Epithelial cell of alveolus of lung (primary cell): Measurements from ENCODE around the gene DCST1. TPM values are rescaled to one million over a fixed set of nuclear protein-coding genes. Genes with fewer than 3 reads are reported as not detected.

Experiments
- total RNA-seq: library from RNA; depleted of rRNA; stranded (reverse); fragments of >200 nt; gene quantifications from 2 replicates; pipeline ENCODE4 v1.2.1, GENCODE V29; 2015

DCST1 gene
- total RNA-seq, result not detected in 2 replicates

GRCh38 chr1:155033524-155033923 lies at the start of gene DCST1, which contains the start of gene DCST2:
DCST1 (plus strand) TSS chr1:155033824; CDS start chr1:155034037, 213 bp downstream.
DCST2 (minus strand) TSS chr1:155033781; CDS start chr1:155033701, 80 bp downstream.

GRCh38 chr1:154993572-154994268 lies 39.9 kb upstream of the DCST1 start, which contains the start of gene LENEP:
LENEP (plus strand) TSS chr1:154993586; CDS start chr1:154993608, 22 bp downstream.

DNA sequence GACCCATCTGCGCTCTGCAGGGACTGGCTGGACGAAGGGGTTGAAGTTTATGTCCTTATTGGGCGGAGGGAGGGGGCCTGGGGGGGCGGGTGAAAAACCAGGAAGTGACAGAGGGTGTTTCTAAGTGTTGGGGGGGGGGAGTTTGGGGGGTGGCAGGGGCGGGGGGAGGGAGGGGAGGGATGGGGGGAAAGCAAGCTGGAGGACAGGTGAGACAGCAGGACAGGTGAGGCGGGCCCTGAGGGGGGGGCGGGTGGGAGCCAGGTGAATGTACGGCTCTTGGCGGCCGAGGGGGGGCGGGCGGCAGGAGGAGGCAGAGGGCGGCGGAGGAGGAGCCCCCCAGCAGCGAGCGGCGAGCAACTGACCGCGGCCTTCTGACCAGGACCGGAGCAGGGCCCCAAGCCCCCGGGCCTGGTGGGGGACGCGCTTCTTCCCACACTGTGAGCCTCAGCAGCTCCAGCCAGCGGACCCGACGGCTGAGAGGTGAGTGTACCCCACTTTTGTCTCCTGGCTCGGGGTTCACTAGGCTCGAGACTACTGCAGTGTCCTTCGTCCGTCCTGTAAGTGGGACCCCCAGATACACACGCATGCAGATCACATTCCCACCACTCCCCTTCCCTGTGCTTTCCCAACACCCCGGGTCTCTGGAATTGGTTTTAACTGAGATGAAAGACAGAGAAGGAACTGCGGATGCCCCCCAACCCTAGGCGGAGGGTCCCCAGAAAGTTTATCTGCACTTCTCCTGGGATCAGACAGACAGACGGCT lies 31.0 kb upstream of the DCST1 start, which contains the start of gene ZBTB7B:
TSS of gene ZBTB7B (plus strand) at position 339 of the 763 bp plus-strand sequence. CDS start 11,859 bp downstream, outside the sequence.

GRCh38 chr1:155050560-155051341 lies 17.1 kb downstream of the DCST1 start, which contains the start of gene ADAM15:
ADAM15 (plus strand) TSS chr1:155051316; CDS start chr1:155051387, 71 bp downstream.

GRCh38 chr1:155063550-155064110 lies 30.0 kb downstream of the DCST1 start, which contains the start of gene EFNA4:
EFNA4 (plus strand) TSS chr1:155063740; CDS start chr1:155063824, 84 bp downstream.

DNA sequence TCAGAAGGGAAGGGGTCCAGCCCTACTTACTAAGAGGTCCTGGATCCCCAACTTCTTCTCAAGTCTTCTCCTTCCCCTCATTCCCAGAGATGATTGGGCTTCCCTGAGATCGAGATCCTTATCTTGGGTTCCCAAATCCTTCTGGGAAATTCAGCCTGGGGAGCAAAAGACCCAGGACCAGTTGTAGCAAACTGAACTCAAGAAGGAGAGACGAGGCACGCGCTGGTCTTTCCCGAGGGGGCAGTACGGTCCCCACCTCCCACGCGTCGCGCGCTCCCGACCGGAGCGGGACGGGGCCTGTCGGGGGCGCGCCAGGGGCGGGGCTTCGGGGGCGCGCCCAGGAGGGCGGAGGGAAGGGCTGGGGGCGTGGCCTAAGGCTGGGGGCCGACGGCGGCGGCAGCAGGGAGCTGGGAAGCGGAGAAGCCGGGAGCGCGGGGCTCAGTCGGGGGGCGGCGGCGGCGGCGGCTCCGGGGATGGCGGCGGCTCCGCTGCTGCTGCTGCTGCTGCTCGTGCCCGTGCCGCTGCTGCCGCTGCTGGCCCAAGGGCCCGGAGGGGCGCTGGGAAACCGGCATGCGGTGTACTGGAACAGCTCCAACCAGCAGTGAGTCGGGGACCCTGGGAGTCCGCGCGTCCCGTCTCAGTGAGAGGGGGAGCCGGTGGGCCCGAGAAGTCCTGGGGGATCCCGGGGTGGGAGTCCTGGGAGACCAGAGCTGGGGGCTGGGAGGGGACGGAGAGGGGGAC lies 45.0 kb downstream of the DCST1 start, which contains the start of gene EFNA3:
TSS of gene EFNA3 (plus strand) at position 369 of the 741 bp plus-strand sequence. CDS start at position 474, 105 bp downstream.

Other genes starting within 250 kb of the DCST1 start
- gene KCNN3, start 163.5 kb upstream of the DCST1 start, total RNA-seq, result 0.13 and 0.32 TPM in 2 replicates
- 3.8 and 7.0 TPM in 2 replicates for gene PMVK, start 97.1 kb upstream of the DCST1 start, total RNA-seq
- gene PBXIP1, start 77.7 kb upstream of the DCST1 start, total RNA-seq, result 67.4 and 92.9 TPM in 2 replicates
- gene PYGO2, start 72.0 kb upstream of the DCST1 start, total RNA-seq, result 20.4 and 26.2 TPM in 2 replicates
- 188 and 278 TPM in 2 replicates for gene SHC1, start 63.1 kb upstream of the DCST1 start, total RNA-seq
- 43.8 and 135 TPM in 2 replicates for gene CKS1B, start 59.1 kb upstream of the DCST1 start, total RNA-seq
- gene FLAD1, start 50.5 kb upstream of the DCST1 start, total RNA-seq, result 27.4 and 30.3 TPM in 2 replicates
- gene LENEP, start 40.2 kb upstream of the DCST1 start, total RNA-seq, result not detected in 2 replicates
- gene ZBTB7B, start 31.0 kb upstream of the DCST1 start, total RNA-seq, result 18.7 and 19.7 TPM in 2 replicates
- not detected in 2 replicates for gene DCST2, start within 50 bp of the DCST1 start, total RNA-seq
- gene ADAM15, start 17.5 kb downstream of the DCST1 start, total RNA-seq, result 33.1 and 81.6 TPM in 2 replicates
- gene EFNA4, start 29.9 kb downstream of the DCST1 start, total RNA-seq, result 10.2 and 11.7 TPM in 2 replicates
- gene EFNA3, start 45.0 kb downstream of the DCST1 start, total RNA-seq, result 1.7 and 1.9 TPM in 2 replicates
- gene EFNA1, start 94.1 kb downstream of the DCST1 start, total RNA-seq, result 1.8 and 14.9 TPM in 2 replicates
- gene SLC50A1, start 102.0 kb downstream of the DCST1 start, total RNA-seq, result 21.5 and 51.5 TPM in 2 replicates
- 87.8 and 104 TPM in 2 replicates for gene DPM3, start 106.7 kb downstream of the DCST1 start, total RNA-seq
- gene KRTCAP2, start 139.5 kb downstream of the DCST1 start, total RNA-seq, result 133 and 203 TPM in 2 replicates
- 3.6 and 6.4 TPM in 2 replicates for gene TRIM46, start 140.0 kb downstream of the DCST1 start, total RNA-seq
- gene THBS3, start 174.1 kb downstream of the DCST1 start, total RNA-seq, result 15.5 and 19.9 TPM in 2 replicates
- 70.7 and 116 TPM in 2 replicates for gene MTX1, start 174.9 kb downstream of the DCST1 start, total RNA-seq
- gene ENTREP3, start 221.7 kb downstream of the DCST1 start, total RNA-seq, result 15.5 and 45.0 TPM in 2 replicates
- 73.5 and 116 TPM in 2 replicates for gene SCAMP3, start 228.5 kb downstream of the DCST1 start, total RNA-seq
- gene CLK2, start 239.7 kb downstream of the DCST1 start, total RNA-seq, result 19.5 and 23.6 TPM in 2 replicates
- 0.08 and 0.26 TPM in 2 replicates for gene HCN3, start 243.6 kb downstream of the DCST1 start, total RNA-seq